Measurements from ENCODE around the gene CDC23. TPM values are rescaled to one million over a fixed set of nuclear protein-coding genes. Genes with fewer than 3 reads are reported as not detected.
"Not testable (repeated sequence)": the region's sequence is repeated elsewhere in the genome, so short reads cannot be mapped to it uniquely, and the experiment has no call there.

The CDC23 gene
- total RNA-seq, 1 donor: 28.6 TPM

DNA sequence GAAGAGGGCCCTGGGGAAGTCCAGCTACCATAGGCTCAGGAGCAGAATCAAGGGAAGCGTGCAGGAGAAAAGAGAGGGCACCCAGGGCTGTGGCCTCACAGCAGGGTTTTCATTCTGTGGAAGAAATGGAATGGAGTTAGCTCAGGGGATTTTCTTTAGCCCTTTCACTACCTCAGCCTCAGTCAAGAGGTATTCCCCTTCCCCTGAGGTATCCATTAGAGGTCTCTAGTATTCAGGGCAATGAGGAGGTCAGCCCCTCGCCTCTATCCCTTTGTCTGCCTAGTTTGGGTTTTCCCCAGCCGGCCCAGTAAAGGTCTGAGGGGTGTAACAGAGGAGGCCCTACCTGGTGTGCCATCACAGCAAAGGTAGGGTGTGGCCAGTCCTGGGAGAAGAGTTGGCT is 39.8 kb upstream of the CDC23 start:
- Histone ChIP-seq H2AFZ (ENCODE audit: low read length) (no peak overlapping the region), H3K9me3 (ENCODE audit: low read depth, low read length) (no peaks in the 10 kb centered on the region), H3K79me2 (ENCODE audit: insufficient read depth, low read length) (no peaks in the 10 kb centered on the region), H3K27ac (ENCODE audit: low read depth, low read length) (no peak overlapping the region), H3K4me1 (ENCODE audit: insufficient read depth, low read length) (no peaks in the 10 kb centered on the region), H3K27me3 (ENCODE audit: insufficient read depth, low read length) (peaks cover 16% of the 10 kb centered on the region), H3K4me2 (ENCODE audit: insufficient read depth, low read length) (no peak overlapping the region), H4K20me1 (ENCODE audit: insufficient read depth, low read length) (no peaks in the 10 kb centered on the region), H3K36me3 (ENCODE audit: insufficient read depth, low read length) (no peaks in the 10 kb centered on the region), H3K4me3 (ENCODE audit: insufficient read depth, low read length) (no peak overlapping the region)
- DNase-seq (ENCODE audit: insufficient read length, low spot score, missing footprints): no peak
- TF ChIP-seq, protein P1, sequence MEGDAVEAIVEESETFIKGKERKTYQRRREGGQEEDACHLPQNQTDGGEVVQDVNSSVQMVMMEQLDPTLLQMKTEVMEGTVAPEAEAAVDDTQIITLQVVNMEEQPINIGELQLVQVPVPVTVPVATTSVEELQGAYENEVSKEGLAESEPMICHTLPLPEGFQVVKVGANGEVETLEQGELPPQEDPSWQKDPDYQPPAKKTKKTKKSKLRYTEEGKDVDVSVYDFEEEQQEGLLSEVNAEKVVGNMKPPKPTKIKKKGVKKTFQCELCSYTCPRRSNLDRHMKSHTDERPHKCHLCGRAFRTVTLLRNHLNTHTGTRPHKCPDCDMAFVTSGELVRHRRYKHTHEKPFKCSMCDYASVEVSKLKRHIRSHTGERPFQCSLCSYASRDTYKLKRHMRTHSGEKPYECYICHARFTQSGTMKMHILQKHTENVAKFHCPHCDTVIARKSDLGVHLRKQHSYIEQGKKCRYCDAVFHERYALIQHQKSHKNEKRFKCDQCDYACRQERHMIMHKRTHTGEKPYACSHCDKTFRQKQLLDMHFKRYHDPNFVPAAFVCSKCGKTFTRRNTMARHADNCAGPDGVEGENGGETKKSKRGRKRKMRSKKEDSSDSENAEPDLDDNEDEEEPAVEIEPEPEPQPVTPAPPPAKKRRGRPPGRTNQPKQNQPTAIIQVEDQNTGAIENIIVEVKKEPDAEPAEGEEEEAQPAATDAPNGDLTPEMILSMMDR (IDR thresholded peaks at IDR 0.05; ENCODE audit: extremely low read depth, low read depth, low read length): no peak

- H2AFZ ChIP-seq (ENCODE audit: low read length); H4K20me1 ChIP-seq (ENCODE audit: insufficient read depth, low read length); H3K4me3 ChIP-seq (ENCODE audit: insufficient read depth, low read length); DNase-seq (ENCODE audit: insufficient read length, low spot score, missing footprints); H3K79me2 ChIP-seq (ENCODE audit: insufficient read depth, low read length); H3K4me1 ChIP-seq (ENCODE audit: insufficient read depth, low read length); H3K9me3 ChIP-seq (ENCODE audit: low read depth, low read length); H3K4me2 ChIP-seq (ENCODE audit: insufficient read depth, low read length); H3K36me3 ChIP-seq (ENCODE audit: insufficient read depth, low read length); H3K27ac ChIP-seq (ENCODE audit: low read depth, low read length): not testable (repeated sequence)
- H3K27me3 ChIP-seq (ENCODE audit: insufficient read depth, low read length): peaks cover 14% of the 10 kb centered on the region
Observed at GRCh38 chr5:138247800-138248199, 34.7 kb upstream of the CDC23 start.

- Histone ChIP-seq H3K27ac (ENCODE audit: low read depth, low read length) (no peak overlapping the region), H4K20me1 (ENCODE audit: insufficient read depth, low read length) (no peaks in the 10 kb centered on the region), H3K79me2 (ENCODE audit: insufficient read depth, low read length) (no peaks in the 10 kb centered on the region), H3K9me3 (ENCODE audit: low read depth, low read length) (no peaks in the 10 kb centered on the region), H3K4me2 (ENCODE audit: insufficient read depth, low read length) (no peak overlapping the region), H3K27me3 (ENCODE audit: insufficient read depth, low read length) (peaks cover 22% of the 10 kb centered on the region), H3K36me3 (ENCODE audit: insufficient read depth, low read length) (no peaks in the 10 kb centered on the region), H2AFZ (ENCODE audit: low read length) (no peak overlapping the region), H3K4me3 (ENCODE audit: insufficient read depth, low read length) (no peak overlapping the region), H3K4me1 (ENCODE audit: insufficient read depth, low read length) (peaks cover 3% of the 10 kb centered on the region)
- DNase-seq (ENCODE audit: insufficient read length, low spot score, missing footprints): no peak
- TF ChIP-seq, protein P1 (IDR thresholded peaks at IDR 0.05; ENCODE audit: extremely low read depth, low read depth, low read length): no peak
Observed at GRCh38 chr5:138246822-138247221, 33.7 kb upstream of the CDC23 start.

DNA sequence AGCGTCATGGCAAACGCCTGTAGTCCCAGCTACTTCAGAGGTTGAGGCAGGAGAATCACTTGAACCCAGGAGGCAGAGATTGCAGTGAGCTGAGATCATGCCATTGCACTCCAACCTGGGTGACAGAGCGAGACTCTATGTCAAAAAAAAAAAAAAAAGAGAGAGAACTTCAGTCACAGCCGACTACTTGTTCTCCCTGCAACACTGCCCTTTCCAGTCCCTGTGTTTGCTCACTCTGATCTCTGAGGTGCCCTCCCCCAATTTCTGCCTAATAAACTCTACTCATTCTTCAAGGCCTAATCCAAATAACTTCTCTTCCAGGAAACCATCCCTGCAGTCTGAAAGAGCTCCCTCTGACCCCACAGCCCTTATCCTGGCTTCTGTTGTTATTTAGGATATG is 33.2 kb upstream of the CDC23 start:
- no peak overlapping the region for H3K4me3 ChIP-seq (ENCODE audit: insufficient read depth, low read length)
- H4K20me1 ChIP-seq (ENCODE audit: insufficient read depth, low read length): no peaks in the 10 kb centered on the region
- no peaks in the 10 kb centered on the region for H3K79me2 ChIP-seq (ENCODE audit: insufficient read depth, low read length)
- DNase-seq (ENCODE audit: insufficient read length, low spot score, missing footprints): no peak
- peaks cover 3% of the 10 kb centered on the region for H3K4me1 ChIP-seq (ENCODE audit: insufficient read depth, low read length)
- TF ChIP-seq, protein P1 (IDR thresholded peaks at IDR 0.05; ENCODE audit: extremely low read depth, low read depth, low read length): no peak
- H2AFZ ChIP-seq (ENCODE audit: low read length): no peak overlapping the region
- no peak overlapping the region for H3K27ac ChIP-seq (ENCODE audit: low read depth, low read length)
- peaks cover 27% of the 10 kb centered on the region for H3K27me3 ChIP-seq (ENCODE audit: insufficient read depth, low read length)
- no peak overlapping the region for H3K4me2 ChIP-seq (ENCODE audit: insufficient read depth, low read length)
- no peaks in the 10 kb centered on the region for H3K9me3 ChIP-seq (ENCODE audit: low read depth, low read length)
- H3K36me3 ChIP-seq (ENCODE audit: insufficient read depth, low read length): no peaks in the 10 kb centered on the region

Measured in osteoblast (primary cell).